IPS-NIHi7 (cell line): ENCODE measurements around the gene GLP2R.

Experiments
- DNase-seq: peaks from one replicate; pipeline ENCODE4 v3.0.0; 2012; ENCODE audit warnings: mixed read lengths; ENCODE audit errors: extremely low spot score

Gene GLP2R

GRCh38 chr17:9855036-9855435 is 29.3 kb downstream of the GLP2R start:
- no peak for DNase-seq

GRCh38 chr17:9859781-9860180 is 34.1 kb downstream of the GLP2R start:
- DNase-seq, result no peak

GRCh38 chr17:9860851-9861250 is 35.1 kb downstream of the GLP2R start:
- DNase-seq, result no peak

GRCh38 chr17:9862220-9862619 is 36.5 kb downstream of the GLP2R start:
- no peak for DNase-seq

GRCh38 chr17:9862949-9863348 is 37.2 kb downstream of the GLP2R start:
- DNase-seq, result no peak

GRCh38 chr17:9865586-9865985 is 39.9 kb downstream of the GLP2R start:
- DNase-seq, result no peak

GRCh38 chr17:9868552-9868951 is 42.8 kb downstream of the GLP2R start:
- no peak for DNase-seq

GRCh38 chr17:9872852-9873251 is 47.1 kb downstream of the GLP2R start:
- no peak for DNase-seq

GRCh38 chr17:9874722-9875121 is 49.0 kb downstream of the GLP2R start:
- peak; percentile 50 for DNase-seq

- DNase-seq, result peak; percentile 75
These were observed 49.7 kb downstream of the GLP2R start for GRCh38 chr17:9875441-9875840.

GRCh38 chr17:9878356-9878755 is 52.6 kb downstream of the GLP2R start:
- no peak for DNase-seq

GRCh38 chr17:9878786-9879525 is 53.2 kb downstream of the GLP2R start:
- DNase-seq, result no peak

GRCh38 chr17:9880582-9880999 is 54.9 kb downstream of the GLP2R start:
- no peak for DNase-seq

GRCh38 chr17:9883451-9883850 is 57.7 kb downstream of the GLP2R start:
- no peak for DNase-seq

- DNase-seq, result no peak
These were observed 60.6 kb downstream of the GLP2R start for GRCh38 chr17:9886141-9886930.

GRCh38 chr17:9887508-9887907 is 61.8 kb downstream of the GLP2R start:
- no peak for DNase-seq

GRCh38 chr17:9890124-9890523 is 64.4 kb downstream of the GLP2R start:
- peak; percentile 97 for DNase-seq

- no peak for DNase-seq
These were observed 67.8 kb downstream of the GLP2R start for GRCh38 chr17:9893411-9894012.

GRCh38 chr17:9894231-9894630 is 68.5 kb downstream of the GLP2R start:
- DNase-seq, result no peak

- no peak for DNase-seq
These were observed 70.2 kb downstream of the GLP2R start for GRCh38 chr17:9895923-9896322.

GRCh38 chr17:9897372-9897968 is 71.7 kb downstream of the GLP2R start:
- no peak for DNase-seq

- no peak for DNase-seq
These were observed 73.1 kb downstream of the GLP2R start for GRCh38 chr17:9898812-9899211.
